ENCODE data around the gene LEMD2. TPM values are rescaled to one million over a fixed set of nuclear protein-coding genes. Genes with fewer than 3 reads are reported as not detected.

The LEMD2 gene
- total and polyA plus RNA-seq, 9 of the 15 experiments (the other 6 are each of a cell fraction or from before 2014, with no cell fraction given) = 0.32 to 46.3 (median 30.8) TPM

DNA sequence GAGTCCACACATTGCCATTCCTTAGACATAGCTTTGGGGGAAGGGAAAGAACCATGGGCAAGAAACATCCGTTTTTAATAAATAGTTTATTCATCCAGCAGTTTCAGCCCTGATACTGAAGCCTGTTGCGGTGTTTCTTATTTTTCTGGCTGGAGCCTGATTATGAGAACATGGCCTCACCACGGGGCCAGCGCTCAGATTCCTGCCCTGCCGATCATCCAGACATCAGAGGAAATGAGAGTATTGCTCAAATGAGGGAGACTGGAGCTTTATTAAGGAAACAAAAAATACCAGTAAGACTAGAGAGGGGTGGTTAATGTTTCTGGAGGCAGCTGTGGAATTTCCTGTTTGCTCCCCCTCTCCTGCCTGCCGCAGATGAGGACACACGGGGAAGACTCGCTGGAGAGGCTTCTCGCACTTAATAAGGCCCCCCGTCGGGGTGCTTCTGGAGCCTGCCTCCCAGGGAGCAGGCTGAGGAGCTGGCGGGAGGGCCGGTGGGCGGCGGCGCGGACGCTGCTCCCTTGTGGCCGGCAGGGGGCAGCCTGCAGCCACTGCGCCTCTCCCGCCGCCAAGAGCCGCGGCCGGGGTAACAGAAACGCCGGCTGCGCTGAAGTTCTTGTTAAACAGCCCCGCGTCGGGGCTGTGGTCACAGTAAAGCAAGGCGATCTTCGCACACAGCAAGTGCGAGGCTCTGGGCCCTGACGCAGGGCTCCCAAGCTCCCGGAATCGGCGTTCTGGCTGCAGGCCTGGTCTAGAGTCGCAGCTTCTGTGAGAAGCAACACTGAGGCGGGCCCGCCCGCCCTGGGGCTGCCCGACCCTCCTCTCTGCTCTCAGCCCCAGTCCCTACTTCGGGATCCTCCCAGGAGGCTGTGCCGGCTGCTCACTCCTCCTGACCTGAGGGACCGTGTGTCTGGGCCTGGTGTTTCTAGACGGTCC is 17.5 kb downstream of the LEMD2 start (continued):
- TF ChIP-seq BCLAF1 (IDR thresholded peaks at IDR 0.05; ENCODE audit: borderline replicate concordance in 1 of 2, control insufficient read depth in 1 of 2, low read depth in 2 of 2, low read length in 1 of 2) = no peak
- no peak for TF ChIP-seq SRSF3 (IDR thresholded peaks at IDR 0.05; ENCODE audit: insufficient read depth, low read length)
- peak; percentile 37 for TF ChIP-seq SMAD1 (IDR thresholded peaks at IDR 0.05; ENCODE audit: low read depth, low read length, partially characterized antibody)
- TF ChIP-seq NR2C2 (CRISPR knock-in tag; IDR thresholded peaks at IDR 0.05) = no peak
- no peak for TF ChIP-seq NR2C2 (tag; IDR thresholded peaks at IDR 0.05)
- TF ChIP-seq, protein P1, sequence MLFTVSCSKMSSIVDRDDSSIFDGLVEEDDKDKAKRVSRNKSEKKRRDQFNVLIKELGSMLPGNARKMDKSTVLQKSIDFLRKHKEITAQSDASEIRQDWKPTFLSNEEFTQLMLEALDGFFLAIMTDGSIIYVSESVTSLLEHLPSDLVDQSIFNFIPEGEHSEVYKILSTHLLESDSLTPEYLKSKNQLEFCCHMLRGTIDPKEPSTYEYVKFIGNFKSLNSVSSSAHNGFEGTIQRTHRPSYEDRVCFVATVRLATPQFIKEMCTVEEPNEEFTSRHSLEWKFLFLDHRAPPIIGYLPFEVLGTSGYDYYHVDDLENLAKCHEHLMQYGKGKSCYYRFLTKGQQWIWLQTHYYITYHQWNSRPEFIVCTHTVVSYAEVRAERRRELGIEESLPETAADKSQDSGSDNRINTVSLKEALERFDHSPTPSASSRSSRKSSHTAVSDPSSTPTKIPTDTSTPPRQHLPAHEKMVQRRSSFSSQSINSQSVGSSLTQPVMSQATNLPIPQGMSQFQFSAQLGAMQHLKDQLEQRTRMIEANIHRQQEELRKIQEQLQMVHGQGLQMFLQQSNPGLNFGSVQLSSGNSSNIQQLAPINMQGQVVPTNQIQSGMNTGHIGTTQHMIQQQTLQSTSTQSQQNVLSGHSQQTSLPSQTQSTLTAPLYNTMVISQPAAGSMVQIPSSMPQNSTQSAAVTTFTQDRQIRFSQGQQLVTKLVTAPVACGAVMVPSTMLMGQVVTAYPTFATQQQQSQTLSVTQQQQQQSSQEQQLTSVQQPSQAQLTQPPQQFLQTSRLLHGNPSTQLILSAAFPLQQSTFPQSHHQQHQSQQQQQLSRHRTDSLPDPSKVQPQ (CRISPR knock-in tag; IDR thresholded peaks at IDR 0.05; ENCODE audit: borderline replicate concordance) = no peak
- peak; percentile 68 for TF ChIP-seq HNRNPLL (IDR thresholded peaks at IDR 0.05; ENCODE audit: low read depth, low read length, poor library complexity, severe bottlenecking)
- no peak for TF ChIP-seq GTF2E2 (tag; IDR thresholded peaks at IDR 0.05)
- peak; percentile 42; the same call in 1 of the 2 replicates for TF ChIP-seq MYC (IDR thresholded peaks at IDR 0.05; ENCODE audit: low read depth, low read length)
- TF ChIP-seq MYC (CRISPR knock-in tag; IDR thresholded peaks at IDR 0.05; ENCODE audit: borderline replicate concordance, low read depth) = no peak
- no peak for TF ChIP-seq GTF3C2 (IDR thresholded peaks at IDR 0.05; ENCODE audit: borderline replicate concordance, extremely low read depth, insufficient read length)
- no peak for TF ChIP-seq BRD4 (IDR thresholded peaks at IDR 0.05)
- TF ChIP-seq FOXA1 (IDR thresholded peaks at IDR 0.05; ENCODE audit: borderline replicate concordance) = no peak
- no peak for TF ChIP-seq XRCC4 (IDR thresholded peaks at IDR 0.05; ENCODE audit: extremely low read depth, insufficient read depth, insufficient read length)
- peak; percentile 45; the same call in 1 of the 2 replicates for TF ChIP-seq SOX6 (IDR thresholded peaks at IDR 0.05)
- no peak for TF ChIP-seq ZNF586 (CRISPR knock-in tag; conservative IDR thresholded peaks at IDR 0.05)
- peak; percentile 60; the same call in 1 of the 2 replicates for TF ChIP-seq KLF13 (tag; IDR thresholded peaks at IDR 0.05; ENCODE audit: borderline replicate concordance, low read depth)

All from K562 (cell line).